Activated CD4-positive, alpha-beta T cell treated with anti-CD3 and anti-CD28 coated beads, Interleukin-2, Interleukin-4, amounts not matched to agents 100 ng/mL and 50 ng/mL, durations not matched to agents 16 hours and 8 hours (primary cell): ENCODE measurements around the gene SLX4IP.

Experiments used
- DNase-seq: peaks from one replicate; pipeline ENCODE4 v3.0.0-alpha.2; 2020; ENCODE audit warnings: low spot score

Gene SLX4IP

GRCh38 chr20:10551732-10552724 is 116.9 kb downstream of the SLX4IP start:
- DNase-seq, result no peak

GRCh38 chr20:10553326-10553984 is 118.3 kb downstream of the SLX4IP start:
- peak; percentile 64 for DNase-seq

- DNase-seq, result no peak
Measured at GRCh38 chr20:10554285-10554684, 119.2 kb downstream of the SLX4IP start.

- no peak for DNase-seq
Measured at GRCh38 chr20:10555393-10555792, 120.3 kb downstream of the SLX4IP start.

- no peak for DNase-seq
Measured at GRCh38 chr20:10555865-10556308, 120.8 kb downstream of the SLX4IP start.

GRCh38 chr20:10556519-10557083 is 121.5 kb downstream of the SLX4IP start:
- DNase-seq, result no peak

- DNase-seq, result no peak
Measured at GRCh38 chr20:10557685-10558084, 122.6 kb downstream of the SLX4IP start.

- DNase-seq, result peak; percentile 49
Measured at GRCh38 chr20:10558635-10559187, 123.6 kb downstream of the SLX4IP start.

GRCh38 chr20:10559266-10559665 is 124.2 kb downstream of the SLX4IP start:
- DNase-seq, result no peak

- no peak for DNase-seq
Measured at GRCh38 chr20:10560686-10561085, 125.6 kb downstream of the SLX4IP start.

- DNase-seq, result no peak
Measured at GRCh38 chr20:10561302-10561701, 126.2 kb downstream of the SLX4IP start.

- DNase-seq, result no peak
Measured at GRCh38 chr20:10562899-10563298, 127.8 kb downstream of the SLX4IP start.

GRCh38 chr20:10563935-10564492 is 128.9 kb downstream of the SLX4IP start:
- DNase-seq, result no peak

GRCh38 chr20:10565191-10565921 is 130.3 kb downstream of the SLX4IP start:
- no peak for DNase-seq

GRCh38 chr20:10565922-10566897 is 131.1 kb downstream of the SLX4IP start:
- no peak for DNase-seq

- peak; percentile 37 for DNase-seq
Measured at GRCh38 chr20:10568032-10568431, 132.9 kb downstream of the SLX4IP start.

GRCh38 chr20:10571313-10571815 is 136.3 kb downstream of the SLX4IP start:
- DNase-seq, result no peak

- no peak for DNase-seq
Measured at GRCh38 chr20:10572853-10573252, 137.7 kb downstream of the SLX4IP start.

GRCh38 chr20:10573273-10573950 is 138.3 kb downstream of the SLX4IP start:
- no peak for DNase-seq
